Mesenteric fat pad (tissue), 1 donor: ENCODE data around the gene HELZ2. TPM values are rescaled to one million over a fixed set of nuclear protein-coding genes. Genes with fewer than 3 reads are reported as not detected.
A peak's percentile ranks its signal among the peaks of the same experiment; 100 is the strongest.
"Not testable (repeated sequence)": the region's sequence is repeated elsewhere in the genome, so short reads cannot be mapped to it uniquely, and the experiment has no call there.

Experiments
- DNase-seq: peaks from one replicate; pipeline ENCODE4 v3.0.0-alpha.2; 2020; ENCODE audit warnings: low spot score
- long read RNA-seq: library from polyadenylated mRNA; unstranded; transcript quantifications from one replicate; pipeline ENCODE4 v2.0.0, GENCODE V29; 2020
- total RNA-seq: library from RNA; stranded (reverse); fragmentation: NEBNext Ultra II Directional; extraction: Animal tissue kit (Norgen Biotek cat#: 25700); gene quantifications from one replicate; pipeline ENCODE4 v1.2.1, GENCODE V29; 2021
- donor health status: DM: yes; HTN: yes; CAD: no.

The HELZ2 gene, protein sequence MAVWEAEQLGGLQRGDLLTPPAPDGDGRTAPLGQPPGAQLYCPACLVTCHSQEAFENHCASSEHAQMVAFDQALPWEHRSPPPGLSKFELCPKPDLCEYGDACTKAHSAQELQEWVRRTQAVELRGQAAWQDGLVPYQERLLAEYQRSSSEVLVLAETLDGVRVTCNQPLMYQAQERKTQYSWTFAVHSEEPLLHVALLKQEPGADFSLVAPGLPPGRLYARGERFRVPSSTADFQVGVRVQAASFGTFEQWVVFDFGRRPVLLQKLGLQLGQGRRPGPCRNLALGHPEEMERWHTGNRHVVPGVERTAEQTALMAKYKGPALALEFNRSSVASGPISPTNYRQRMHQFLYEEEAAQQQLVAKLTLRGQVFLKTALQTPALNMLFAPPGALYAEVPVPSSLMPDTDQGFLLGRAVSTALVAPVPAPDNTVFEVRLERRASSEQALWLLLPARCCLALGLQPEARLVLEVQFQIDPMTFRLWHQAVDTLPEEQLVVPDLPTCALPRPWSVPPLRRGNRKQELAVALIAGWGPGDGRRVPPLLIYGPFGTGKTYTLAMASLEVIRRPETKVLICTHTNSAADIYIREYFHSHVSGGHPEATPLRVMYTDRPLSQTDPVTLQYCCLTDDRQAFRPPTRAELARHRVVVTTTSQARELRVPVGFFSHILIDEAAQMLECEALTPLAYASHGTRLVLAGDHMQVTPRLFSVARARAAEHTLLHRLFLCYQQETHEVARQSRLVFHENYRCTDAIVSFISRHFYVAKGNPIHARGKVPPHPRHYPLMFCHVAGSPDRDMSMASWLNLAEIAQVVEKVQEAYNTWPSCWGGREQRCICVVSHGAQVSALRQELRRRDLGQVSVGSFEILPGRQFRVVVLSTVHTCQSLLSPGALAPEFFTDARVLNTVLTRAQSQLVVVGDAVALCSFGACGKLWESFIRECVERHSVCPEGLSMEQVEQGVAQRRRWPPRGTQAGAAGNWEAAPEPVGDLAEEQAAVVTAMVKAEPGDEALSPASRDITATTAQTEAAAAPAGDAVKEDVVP (N-terminal part only)
- 50.8 TPM for total RNA-seq
- long read RNA-seq, transcript HELZ2-201 (4 exons, 1,827 nt): major isoform, 8 of 11 reads
- long read RNA-seq, partial matches to known transcripts: 1 of 11 reads
- long read RNA-seq, other reads (novel, unspliced or antisense): 1 of 11 reads

DNA sequence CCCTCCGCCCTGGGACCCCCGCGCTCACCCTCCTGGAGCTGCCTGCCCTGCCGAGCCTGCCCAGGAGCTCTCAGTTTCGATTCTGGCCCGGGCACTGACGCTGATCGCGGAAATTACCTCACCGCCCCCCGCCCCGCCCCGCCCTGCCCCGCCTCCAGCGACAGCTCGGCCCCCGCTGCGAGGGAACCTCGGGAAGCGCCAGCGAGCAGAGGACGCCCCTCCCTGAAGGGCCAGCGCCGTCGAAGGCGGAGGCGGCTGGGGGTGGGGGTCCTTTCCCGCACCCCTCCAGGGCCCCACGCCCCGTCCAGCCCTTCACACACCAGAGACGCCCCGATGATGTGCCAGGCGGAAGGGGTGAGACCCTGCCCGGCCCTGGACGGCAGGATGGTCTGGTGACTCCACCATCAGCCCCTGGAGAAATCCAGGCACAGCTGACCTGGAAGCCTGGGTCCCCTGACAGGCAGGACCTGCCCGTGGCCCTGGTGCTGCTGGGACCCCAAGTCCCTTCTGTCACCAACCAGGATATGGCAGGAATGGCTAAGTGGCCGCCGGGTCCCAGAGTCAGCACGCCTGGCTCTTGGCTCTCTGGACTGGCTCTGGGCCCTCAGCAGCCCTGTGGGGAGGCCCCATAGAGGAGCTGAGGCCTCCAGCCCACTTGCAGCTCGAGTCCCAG, at the start of gene HELZ2:
Gene HELZ2 (minus strand): TSS at position 84 of the 673 bp plus-strand sequence. CDS start 1,854 bp downstream, outside the sequence.
- peak; percentile 95 for DNase-seq

DNA sequence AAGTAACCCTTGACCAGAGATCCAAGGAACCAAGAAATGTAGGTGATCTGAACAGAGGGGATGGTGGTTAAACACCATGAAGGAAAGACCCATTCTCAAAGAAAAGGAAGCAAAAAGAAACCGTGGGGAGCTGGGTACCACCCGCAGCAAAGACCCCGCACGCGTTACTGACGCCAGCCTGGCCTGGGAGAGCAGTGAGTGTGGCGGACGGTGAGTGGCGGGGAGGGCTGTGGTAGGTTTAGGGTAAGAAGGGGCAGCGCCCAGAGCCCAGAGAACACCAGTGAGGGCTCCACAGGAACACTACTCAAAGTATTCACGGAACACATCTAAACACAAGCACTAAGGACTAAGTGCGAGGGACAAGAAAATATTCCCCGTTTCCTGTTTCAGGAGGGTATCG, 48.7 kb upstream of the HELZ2 start:
- DNase-seq: no peak

DNA sequence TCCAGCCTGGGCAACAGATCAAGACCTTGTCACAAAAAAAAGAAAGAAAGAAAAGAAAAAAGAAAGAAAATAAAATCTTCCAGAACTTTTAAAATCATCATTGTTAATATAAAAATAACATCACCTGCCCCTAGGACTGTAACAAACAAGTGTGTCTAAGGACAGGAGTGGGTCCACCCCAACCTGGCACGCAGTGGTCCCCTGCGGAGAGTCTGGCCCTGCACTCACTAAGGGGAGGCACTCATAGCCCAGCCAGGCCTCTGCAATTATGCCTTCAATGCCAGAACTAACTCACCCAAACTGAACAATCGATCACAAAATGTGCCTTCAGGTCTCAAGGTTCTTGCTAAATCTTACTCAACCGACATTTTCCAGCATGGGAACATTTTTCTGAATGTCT, 48.1 kb upstream of the HELZ2 start:
- DNase-seq: no peak

- DNase-seq: no peak
Observed at GRCh38 chr20:63620991-63621390, 47.0 kb upstream of the HELZ2 start.

GRCh38 chr20:63619505-63619904, 45.5 kb upstream of the HELZ2 start:
- no peak for DNase-seq

DNA sequence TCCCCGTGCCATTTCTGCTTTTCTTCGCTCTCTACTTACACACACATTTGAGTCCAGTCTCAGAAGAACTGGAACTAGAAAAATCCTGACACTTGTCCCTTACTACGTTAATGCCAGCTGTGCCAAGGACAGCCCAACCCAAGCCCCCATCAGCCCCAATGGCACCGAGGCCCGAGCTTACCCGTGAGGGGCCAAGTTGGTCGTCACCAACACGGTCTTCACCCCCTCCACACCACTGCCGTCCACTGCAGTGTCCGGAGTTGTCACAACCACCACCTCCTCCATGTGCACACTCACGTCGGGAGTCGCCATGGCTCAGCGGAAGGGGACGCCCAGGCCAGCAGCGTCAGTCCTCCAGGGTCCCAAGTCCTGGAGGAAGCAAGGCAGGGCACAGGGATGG, 45.0 kb upstream of the HELZ2 start:
- no peak for DNase-seq

DNA sequence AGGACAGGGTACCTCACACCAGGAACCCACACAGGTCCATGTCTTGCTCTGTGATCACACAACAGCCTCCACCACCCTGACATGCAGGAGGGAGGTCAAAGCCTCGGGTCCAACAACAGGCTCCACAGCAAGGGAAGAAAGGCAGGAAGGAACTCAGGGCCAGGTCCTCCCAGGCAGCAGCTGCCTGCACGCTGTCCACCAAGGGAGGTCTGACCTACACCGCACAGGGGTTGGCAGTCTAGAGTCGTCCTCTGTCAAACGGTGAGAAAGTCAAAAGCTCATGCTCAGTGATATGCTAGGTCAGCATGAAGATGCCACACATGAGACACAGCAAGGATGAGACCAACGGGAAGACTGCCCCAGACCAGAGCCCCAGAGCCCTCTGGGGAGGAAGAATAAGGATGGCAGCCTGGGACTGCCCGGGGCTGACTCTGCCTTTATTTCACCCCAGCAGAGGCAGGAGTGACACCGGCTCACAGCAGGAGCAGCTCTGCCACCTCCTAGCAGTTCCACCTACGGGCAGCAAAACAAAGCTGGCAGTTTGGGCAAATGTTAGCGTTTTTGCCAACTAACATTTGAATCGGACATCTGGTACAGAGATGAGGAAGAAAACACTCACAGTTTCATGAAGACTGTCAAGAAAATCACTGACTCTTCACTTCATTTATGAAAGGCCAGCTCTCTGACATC, 44.4 kb upstream of the HELZ2 start:
- no peak for DNase-seq

- DNase-seq: no peak
Observed at GRCh38 chr20:63617876-63618265, 43.8 kb upstream of the HELZ2 start.

DNA sequence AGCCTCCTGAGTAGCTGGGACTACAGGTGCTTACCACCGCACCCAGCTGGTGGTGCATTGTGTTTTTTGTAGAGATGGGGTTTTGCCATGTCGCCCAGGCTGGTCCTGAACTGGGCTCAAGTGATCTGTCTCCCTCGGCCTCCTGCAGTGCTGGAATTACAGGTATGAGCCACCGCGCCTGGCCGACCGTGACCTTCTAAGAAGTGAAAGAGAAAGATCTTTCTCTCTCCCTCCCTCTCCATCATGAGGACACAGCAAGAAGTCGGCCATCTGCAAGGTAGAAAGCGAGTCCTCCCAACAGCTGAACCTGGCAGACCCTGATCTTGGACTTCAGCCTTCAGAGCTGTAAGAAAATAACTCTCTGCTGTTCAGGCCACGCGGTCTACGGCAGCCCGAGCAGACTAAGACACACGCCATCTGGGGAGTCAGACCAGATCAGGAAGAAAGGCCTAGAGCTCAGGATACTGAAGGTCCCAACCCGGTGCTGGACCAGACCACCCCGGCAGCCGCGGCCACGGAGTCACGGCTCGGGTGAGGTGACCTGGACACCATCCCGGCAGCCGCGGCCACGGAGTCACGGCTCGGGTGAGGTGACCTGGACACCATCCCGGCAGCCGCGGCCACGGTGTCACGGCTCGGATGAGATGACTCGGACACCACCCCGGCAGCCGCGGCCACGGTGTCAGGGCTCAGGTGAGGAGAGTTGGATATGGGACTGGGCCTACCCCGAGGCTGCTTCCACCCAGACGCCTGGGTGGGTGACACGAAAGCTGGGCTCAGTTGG, 43.2 kb upstream of the HELZ2 start:
- no peak for DNase-seq

DNA sequence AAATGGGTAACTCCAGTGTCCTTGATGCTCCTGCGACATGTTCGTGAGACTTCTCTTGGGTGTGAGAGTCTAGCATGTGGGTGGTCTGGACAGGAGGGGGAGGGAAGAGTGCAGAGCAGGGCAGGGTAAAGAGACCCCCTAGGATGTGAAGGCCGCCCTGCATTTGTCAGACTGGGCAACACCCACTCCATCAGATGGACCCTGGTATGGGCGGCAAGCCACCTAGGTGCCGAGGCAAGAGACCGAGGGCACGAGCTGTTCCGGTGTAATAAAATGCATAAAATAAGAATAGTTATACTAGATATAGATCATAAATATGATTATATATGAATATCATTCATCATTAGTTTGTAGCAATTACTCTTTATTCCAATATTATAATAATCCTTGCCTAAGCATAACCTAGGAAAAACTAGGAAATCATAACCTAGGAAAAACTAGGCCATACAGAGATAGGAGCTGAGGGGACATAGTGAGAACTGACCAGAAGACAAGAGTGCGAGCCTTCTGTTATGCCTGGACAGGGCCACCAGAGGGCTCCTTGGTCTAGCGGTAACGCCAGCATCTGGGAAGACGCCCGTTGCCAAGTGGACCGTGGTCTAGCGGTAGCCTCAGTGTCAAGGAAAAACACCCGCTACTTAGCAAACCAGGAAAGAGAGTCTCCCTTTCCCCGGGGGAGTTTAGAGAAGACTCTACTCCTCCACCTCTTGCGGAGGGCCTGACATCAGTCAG, 40.0 kb upstream of the HELZ2 start:
- not testable (repeated sequence) for DNase-seq

DNA sequence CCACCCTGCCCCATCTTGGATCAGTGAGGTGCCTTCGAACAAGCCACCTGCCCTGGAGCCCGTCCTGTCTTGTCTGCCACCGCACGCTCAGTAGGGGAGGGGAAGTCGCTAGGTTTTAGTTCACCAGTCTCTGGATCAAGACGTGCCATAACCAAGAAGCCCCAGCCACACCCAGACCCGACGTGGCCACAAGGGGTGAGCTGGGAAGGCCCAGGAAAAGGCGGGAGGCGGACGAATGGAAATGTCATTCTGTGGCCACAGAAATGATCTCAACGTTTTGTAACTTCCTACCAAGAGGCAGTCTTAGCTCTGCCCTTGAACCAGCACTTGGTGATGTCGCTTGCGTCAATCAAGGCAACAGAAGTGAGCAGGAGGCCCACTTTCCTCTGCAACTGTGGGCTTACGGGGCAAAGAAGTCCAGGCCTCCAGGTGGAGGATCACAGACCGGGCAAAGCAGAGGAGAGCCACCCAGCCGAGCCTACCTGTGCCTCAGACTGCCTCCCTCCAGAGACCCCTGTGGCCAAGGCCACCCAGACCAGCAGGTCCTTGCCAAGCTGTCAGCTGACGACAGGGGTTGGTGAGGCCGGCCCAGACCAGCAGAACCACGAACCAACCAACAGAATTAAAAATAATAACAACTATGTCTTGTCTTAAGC, 38.4 kb upstream of the HELZ2 start:
- no peak for DNase-seq

- DNase-seq: no peak
Observed at GRCh38 chr20:63611646-63612045, 37.6 kb upstream of the HELZ2 start.

GRCh38 chr20:63610581-63611435, 36.8 kb upstream of the HELZ2 start:
- DNase-seq: no peak

DNA sequence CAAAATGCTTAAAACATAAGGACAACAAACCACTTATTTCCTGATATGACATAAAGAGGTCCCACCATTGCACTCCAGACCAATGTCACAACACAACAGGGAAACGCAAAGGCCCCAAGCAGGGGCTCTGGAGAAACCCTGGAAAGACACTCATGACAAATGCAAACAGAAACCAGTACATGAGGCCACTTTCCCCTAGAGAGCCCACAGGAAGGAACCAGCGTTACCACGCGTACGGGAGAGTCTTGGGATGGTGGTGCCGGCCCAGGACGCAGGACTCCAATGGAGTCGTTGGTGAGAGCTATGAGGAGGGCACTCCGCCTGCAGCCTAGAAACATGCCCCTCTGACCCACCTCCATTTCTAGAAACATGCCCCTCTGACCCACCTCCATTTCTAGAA, 32.6 kb upstream of the HELZ2 start:
- no peak for DNase-seq

GRCh38 chr20:63602321-63602720, 28.3 kb upstream of the HELZ2 start:
- no peak for DNase-seq

DNA sequence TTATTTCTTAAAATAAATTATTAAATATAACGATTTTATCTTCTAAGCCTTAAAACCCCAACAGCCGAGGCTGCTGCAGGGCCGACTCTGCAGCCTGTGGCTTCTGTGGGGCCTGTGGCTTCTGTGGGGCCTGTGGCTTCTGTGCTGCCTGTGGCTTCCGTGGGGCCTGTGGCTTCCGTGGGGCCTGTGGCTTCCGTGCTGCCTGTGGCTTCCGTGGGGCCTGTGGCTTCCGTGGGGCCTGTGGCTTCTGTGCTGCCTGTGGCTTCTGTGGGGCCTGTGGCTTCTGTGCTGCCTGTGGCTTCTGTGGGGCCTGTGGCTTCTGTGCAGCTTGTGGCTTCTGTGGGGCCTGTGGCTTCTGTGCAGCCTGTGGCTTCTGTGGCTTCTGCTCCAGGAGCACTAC, 27.6 kb upstream of the HELZ2 start:
- DNase-seq: not testable (repeated sequence)

- no peak for DNase-seq
Observed at GRCh38 chr20:63599396-63600050, 25.5 kb upstream of the HELZ2 start.
